ENCODE data around the gene P4HA3.

The P4HA3 gene

DNA sequence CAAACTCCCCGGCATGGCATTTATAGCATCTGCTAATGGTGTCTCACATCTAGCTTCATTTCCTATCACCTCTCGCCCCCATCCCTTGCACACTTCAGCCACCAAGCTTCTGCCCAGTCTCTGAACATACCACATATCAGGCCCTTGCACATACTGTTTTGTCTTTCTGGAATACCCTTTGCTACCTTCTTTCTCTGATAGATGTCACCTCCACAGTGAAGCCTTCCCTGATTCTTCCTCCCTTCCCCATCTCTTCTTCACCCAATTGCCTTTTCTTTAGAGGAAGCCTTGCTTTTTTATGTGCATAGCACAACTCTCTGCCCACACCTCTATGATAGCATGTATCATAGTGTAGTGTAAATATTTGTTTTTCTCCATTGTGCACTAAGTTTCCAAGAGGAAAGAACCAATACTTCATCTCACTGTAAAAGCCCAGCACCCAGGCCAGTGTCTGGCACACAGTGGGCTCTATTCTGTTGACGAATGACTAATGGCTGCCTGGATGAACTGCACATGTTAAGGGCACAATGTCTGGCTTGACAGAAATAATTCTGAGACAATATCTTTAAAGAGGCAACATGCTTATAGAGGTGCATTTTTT is 27.8 kb downstream of the P4HA3 start:
- no peak for ATAC-seq
- Mint-ChIP-seq H3K27me3 (no peaks in the 10 kb centered on the region), H3K4me3 (no peak overlapping the region), H3K27ac (no peak overlapping the region), H3K4me1 (no peaks in the 10 kb centered on the region), H3K9me3 (no peaks in the 10 kb centered on the region)
- no peak for DNase-seq

DNA sequence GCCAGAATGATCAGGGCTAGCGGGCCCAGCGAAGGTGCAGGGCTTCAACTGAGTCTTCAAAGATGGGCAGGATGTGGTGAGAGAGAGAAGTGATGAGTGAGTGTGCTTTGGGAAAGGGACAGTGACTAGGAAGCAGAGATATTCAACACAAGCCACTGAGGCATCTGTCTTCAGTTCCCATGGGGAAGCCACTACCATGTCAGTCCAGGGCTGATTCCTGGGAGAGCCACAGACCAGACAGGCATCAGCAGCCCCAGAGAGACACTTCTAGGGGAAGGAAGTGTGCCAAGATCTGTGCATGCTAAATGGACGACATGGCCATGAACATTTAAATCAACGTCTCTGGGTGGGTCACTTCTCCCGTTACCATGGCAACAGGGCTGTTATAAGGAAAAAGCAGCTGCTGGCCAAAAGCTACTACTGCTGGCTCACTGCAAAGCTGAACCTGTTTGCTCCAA is 28.5 kb downstream of the P4HA3 start:
- ATAC-seq (no peak), DNase-seq (no peak)
- Mint-ChIP-seq H3K4me1 (no peaks in the 10 kb centered on the region), H3K27me3 (no peaks in the 10 kb centered on the region), H3K4me3 (no peak overlapping the region), H3K27ac (no peak overlapping the region), H3K9me3 (no peaks in the 10 kb centered on the region)

DNA sequence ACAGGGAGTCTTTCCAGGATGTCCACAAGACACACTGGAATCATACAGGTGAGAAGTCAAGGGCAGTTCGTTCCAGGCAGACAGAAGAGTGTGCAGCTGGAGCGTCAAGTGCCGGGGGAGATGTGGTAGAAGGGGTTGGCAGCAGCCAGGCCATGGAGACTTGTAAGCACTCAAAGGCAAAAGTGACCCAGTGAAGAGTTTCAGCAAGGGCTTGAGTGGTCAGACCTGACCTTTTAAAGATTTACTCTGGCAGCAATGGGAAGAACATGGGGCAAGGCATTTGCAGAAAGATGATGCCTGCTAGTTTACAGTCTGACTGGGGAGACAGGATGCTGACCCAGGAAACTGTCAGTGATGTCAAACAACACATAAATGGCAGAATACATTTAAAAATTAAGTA is 29.0 kb downstream of the P4HA3 start:
- Mint-ChIP-seq H3K4me1 (no peaks in the 10 kb centered on the region), H3K9me3 (no peaks in the 10 kb centered on the region), H3K27ac (no peak overlapping the region), H3K4me3 (no peak overlapping the region), H3K27me3 (no peaks in the 10 kb centered on the region)
- no peak for ATAC-seq
- DNase-seq: no peak

DNA sequence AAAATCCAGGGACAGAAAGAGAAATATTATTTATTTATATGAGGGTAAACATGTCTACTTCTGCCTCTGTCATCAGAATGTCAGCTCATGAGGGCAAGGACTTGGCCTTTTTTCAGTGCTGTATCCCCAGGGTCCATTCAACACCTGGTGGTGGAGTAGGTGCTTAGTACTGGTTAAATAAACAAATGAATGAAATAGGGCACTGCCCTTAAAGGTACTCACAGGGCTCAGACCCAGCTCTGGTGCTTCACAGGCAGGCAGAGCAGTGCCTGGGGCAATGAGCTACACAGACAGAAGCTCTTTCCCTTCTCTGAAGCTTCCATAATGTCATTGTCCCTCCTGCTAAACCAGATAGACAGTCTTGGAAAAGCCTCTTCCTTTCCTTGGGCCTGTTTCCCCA is 30.9 kb downstream of the P4HA3 start:
- DNase-seq (no peak), ATAC-seq (no peak)
- Mint-ChIP-seq H3K9me3 (no peaks in the 10 kb centered on the region), H3K4me1 (no peaks in the 10 kb centered on the region), H3K27me3 (no peaks in the 10 kb centered on the region), H3K27ac (no peak overlapping the region), H3K4me3 (no peak overlapping the region)

DNA sequence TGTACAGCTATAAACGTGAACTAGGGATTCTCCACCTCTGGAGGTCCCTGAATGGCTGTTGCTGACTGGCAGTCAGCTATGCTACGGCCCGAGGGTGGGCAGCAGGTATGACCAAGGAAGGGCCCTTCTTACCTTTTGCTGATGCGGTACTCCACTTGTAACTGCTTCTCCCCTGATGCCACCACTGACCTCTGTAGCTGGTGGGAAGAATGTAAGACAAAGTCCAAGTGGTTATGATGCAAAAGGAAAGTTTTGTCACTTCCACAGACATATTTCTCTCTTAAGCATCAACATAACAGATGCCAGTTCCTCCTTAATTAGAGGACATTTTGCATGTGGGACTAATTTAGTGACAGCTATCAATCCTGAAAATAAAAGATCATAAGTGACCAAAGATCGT is 32.2 kb downstream of the P4HA3 start:
- Mint-ChIP-seq H3K4me3 (no peak overlapping the region), H3K9me3 (no peaks in the 10 kb centered on the region), H3K4me1 (no peaks in the 10 kb centered on the region), H3K27ac (no peak overlapping the region), H3K27me3 (no peaks in the 10 kb centered on the region)
- no peak for DNase-seq
- ATAC-seq: no peak

DNA sequence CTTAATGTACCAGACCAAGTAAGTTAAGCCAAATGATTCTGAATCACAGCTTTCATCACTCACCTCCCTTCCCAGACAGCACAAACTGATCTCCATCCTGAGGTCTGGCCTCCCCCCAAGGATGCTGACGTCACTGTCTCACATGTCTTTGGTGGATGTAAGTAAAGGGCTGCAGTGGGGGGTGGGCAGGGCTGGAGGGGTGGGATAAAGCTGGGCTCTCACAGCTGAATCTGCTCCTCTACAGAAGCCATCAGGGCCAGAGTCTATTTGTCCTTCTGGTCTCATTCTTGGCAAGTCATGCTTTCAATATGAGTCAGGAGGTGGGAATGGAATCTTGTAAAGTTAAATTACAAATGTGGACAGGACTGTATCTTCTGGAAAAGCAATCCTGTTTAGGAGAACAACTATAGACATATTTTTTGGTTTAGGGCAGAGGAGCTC is 32.7 kb downstream of the P4HA3 start:
- H3K4me3 Mint-ChIP-seq: no peak overlapping the region
- no peaks in the 10 kb centered on the region for H3K9me3 Mint-ChIP-seq
- no peak for DNase-seq
- no peaks in the 10 kb centered on the region for H3K27me3 Mint-ChIP-seq
- H3K27ac Mint-ChIP-seq: no peak overlapping the region
- H3K4me1 Mint-ChIP-seq: no peaks in the 10 kb centered on the region
- ATAC-seq: no peak

DNA sequence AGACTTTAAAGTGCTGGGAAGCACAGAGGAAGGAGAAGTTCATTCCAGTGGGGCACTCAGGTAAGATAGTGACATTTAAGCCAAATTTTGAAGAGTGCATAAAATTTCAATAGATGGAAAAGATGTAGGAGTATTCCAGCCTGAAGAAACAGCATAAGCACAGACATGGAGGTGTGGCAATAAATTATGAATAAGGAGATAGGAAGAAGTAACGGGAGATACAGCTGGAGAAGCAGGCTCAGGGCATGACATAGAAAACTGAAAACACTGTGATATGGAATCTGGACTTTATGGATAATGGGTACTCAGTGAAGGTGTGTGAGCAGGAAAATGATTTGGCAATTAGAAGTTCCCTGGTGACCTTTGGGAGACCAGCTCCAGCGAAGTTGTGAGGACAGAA is 33.3 kb downstream of the P4HA3 start:
- H3K4me3 Mint-ChIP-seq: no peak overlapping the region

DNA sequence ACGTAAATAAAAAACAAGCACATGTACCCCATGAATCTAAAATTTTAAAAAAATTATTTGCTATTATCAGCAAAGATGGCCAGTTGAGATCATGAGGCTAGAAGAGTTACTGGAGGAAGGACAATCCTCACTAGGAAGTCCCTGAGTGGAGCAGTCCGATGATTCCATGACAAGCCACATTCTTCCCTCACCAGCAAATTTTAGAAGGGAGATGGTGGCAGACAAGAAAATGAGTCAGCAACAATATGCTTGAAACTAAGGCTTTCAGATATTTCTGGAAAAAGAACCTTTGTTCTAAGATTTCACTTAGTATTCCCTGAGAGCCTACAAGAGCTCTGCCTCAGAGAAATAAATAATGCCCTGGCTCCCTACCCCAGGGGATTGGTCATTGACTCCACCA is 34.9 kb downstream of the P4HA3 start:
- H3K4me3 Mint-ChIP-seq: no peak overlapping the region
- no peak for DNase-seq

More for the DNA sequence above, 33.3 kb downstream of the P4HA3 start:
- H3K27ac Mint-ChIP-seq: no peak overlapping the region
- H3K4me1 Mint-ChIP-seq: no peaks in the 10 kb centered on the region
- DNase-seq (no peak), ATAC-seq (no peak)
- H3K9me3 Mint-ChIP-seq: no peaks in the 10 kb centered on the region
- no peaks in the 10 kb centered on the region for H3K27me3 Mint-ChIP-seq

DNA sequence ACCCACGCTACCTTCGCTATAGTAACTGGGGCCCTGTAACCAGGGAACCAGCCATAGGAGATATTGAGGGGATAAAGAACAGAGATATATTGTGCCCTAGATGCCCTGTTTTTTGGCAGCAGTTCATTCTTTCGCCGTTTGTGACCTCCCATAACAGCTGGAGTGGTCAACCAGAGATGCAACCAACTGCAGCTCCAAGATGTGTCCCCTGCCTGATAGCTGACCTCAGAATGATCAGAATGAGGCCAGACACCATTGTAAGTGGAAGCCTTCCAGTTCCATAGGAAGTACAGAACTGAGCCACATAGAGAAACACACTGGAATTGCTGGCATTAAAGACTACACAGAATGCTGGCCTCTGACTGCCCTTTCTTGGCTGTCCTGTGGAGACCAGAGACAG is 39.2 kb downstream of the P4HA3 start:
- H3K4me3 Mint-ChIP-seq: no peak overlapping the region
- H3K27me3 Mint-ChIP-seq: no peaks in the 10 kb centered on the region
- H3K4me1 Mint-ChIP-seq: peaks cover 21% of the 10 kb centered on the region
- no peak for DNase-seq
- no peak for ATAC-seq
- no peaks in the 10 kb centered on the region for H3K9me3 Mint-ChIP-seq
- H3K27ac Mint-ChIP-seq: no peak overlapping the region

More for the DNA sequence above, 34.9 kb downstream of the P4HA3 start:
- Mint-ChIP-seq H3K4me1 (no peaks in the 10 kb centered on the region), H3K27ac (no peak overlapping the region), H3K9me3 (no peaks in the 10 kb centered on the region), H3K27me3 (no peaks in the 10 kb centered on the region)
- no peak for ATAC-seq

DNA sequence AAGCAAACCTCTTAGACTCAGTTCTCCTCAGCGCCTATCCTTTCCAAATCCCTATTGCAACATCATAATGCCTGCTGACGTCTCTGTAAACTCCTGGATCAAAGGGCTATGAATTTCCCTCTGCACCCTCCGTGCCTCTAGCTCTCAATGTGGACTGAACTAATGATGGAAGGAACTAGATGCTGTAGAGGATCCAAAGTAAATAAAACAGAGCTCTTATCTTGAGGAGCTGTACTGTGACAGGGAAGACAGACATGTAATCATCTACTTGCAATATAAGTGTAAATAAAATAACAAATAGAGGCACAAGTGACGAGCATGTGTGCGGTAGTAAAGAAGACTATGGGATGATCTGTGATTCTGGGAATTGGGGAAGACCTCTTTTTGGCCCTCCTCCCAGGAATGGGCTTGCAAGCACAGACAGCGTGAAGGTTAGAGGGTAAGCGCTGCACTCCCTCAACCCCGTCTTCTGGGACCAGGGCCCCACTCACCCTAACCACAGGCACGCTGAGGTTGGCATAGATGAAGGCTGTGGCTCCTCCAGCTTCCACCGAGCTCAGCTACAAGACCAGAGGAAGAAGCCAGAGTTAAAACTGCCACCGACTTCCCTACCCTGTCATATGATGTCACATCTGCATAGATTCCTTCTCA is 42.2 kb downstream of the P4HA3 start:
- DNase-seq (peak; percentile 20 to 26), ATAC-seq (peak; percentile 85)
- peak overlapping the region in 1 of 2 donors; percentile 4 for H3K4me3 Mint-ChIP-seq
- no peak overlapping the region for H3K27ac Mint-ChIP-seq
- H3K4me1 Mint-ChIP-seq: peaks cover 21% of the 10 kb centered on the region
- no peaks in the 10 kb centered on the region for H3K27me3 Mint-ChIP-seq
- H3K9me3 Mint-ChIP-seq: no peaks in the 10 kb centered on the region

DNA sequence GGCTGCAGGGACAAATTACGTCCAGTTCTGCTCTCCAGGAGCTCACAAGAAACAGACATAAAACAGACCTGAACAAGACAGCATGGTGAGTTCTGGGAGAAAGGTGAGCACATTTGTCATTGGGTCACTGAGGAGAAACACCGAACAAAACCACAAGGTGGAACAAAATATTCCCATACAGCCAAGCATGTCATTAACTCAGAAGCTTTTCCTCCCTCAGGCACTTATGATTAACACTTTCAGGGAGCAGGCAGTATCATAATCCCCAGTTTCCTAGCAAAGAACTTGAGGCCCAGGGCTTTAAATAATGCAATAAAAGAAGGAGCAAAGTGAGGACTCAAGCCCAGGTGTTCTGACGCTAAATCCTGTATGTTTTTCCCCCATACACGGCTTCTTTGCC is 43.0 kb downstream of the P4HA3 start:
- H3K9me3 Mint-ChIP-seq: no peaks in the 10 kb centered on the region
- no peak overlapping the region for H3K27ac Mint-ChIP-seq
- H3K4me1 Mint-ChIP-seq: peaks cover 21% of the 10 kb centered on the region
- no peak overlapping the region for H3K4me3 Mint-ChIP-seq
- ATAC-seq (no peak), DNase-seq (no peak)
- H3K27me3 Mint-ChIP-seq: no peaks in the 10 kb centered on the region

DNA sequence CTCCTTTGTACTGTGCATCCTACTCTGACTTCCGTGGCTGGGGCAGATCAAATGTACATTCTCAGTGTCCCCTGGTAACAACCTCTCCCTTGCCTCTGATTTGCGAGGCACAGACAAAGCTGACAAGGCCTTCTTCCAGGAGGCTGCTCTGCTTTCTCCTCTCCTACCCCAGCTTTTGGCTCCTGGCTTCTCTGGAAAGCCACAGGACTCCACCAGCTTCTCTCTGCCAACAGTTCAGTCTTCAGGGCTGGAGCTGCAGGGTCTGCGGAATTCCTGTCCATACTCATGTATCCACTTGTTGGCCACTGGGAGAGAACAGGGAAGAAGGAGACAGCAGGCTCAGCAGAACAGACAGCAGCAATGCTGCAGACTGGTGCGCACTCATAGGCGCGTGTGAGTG is 44.4 kb downstream of the P4HA3 start:
- Mint-ChIP-seq H3K27ac (no peak overlapping the region), H3K9me3 (no peaks in the 10 kb centered on the region), H3K27me3 (peaks cover 8% of the 10 kb centered on the region), H3K4me3 (no peak overlapping the region), H3K4me1 (peaks cover 21% of the 10 kb centered on the region)
- no peak for DNase-seq
- ATAC-seq: no peak

DNA sequence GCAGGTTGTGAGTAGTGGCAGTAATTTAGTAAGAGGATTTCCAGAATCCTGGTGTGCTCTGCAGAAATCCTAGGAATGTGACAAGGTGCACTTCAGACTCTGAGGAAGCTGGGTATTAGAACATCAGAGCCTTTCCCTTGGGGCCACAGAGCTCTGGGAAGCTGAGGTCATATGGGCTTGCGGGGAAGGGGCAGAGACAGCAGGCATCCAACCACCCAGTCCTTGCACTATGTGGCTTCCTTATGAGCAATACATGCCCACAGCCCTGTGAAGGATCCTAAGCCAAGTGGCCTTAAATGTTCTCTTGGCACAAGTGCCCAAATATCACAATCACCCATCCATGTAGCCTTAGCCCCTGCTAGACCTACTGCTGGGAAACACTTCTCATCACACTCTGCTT is 46.2 kb downstream of the P4HA3 start:
- Mint-ChIP-seq H3K27me3 (peaks cover 8% of the 10 kb centered on the region), H3K27ac (no peak overlapping the region), H3K9me3 (no peaks in the 10 kb centered on the region), H3K4me1 (peaks cover 21% of the 10 kb centered on the region), H3K4me3 (no peak overlapping the region)
- no peak for ATAC-seq
- DNase-seq: no peak

DNA sequence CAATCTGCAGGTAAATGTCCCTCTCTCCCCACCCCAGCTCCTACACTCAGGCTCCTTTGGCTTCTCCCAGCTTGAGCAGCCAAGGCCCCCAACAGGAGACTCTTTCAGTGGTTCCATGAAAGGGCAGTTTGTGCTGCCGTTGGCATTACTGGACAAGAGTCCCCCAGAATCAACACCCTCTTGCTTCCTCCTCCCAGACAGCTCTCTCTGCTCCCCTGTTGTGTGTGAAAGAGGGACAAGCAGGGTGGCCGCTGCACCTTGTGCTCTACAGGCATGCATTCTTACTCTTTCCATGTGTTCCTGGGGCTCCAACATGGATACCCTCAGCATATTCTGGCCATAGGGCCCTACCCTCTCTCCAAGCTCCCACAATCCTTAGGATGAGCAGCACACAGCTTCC is 48.7 kb downstream of the P4HA3 start:
- DNase-seq: no peak
- H3K4me1 Mint-ChIP-seq: no peaks in the 10 kb centered on the region
- peaks cover 8% of the 10 kb centered on the region for H3K27me3 Mint-ChIP-seq
- H3K27ac Mint-ChIP-seq: no peak overlapping the region
- no peak overlapping the region for H3K4me3 Mint-ChIP-seq
- H3K9me3 Mint-ChIP-seq: no peaks in the 10 kb centered on the region
- no peak for ATAC-seq

DNA sequence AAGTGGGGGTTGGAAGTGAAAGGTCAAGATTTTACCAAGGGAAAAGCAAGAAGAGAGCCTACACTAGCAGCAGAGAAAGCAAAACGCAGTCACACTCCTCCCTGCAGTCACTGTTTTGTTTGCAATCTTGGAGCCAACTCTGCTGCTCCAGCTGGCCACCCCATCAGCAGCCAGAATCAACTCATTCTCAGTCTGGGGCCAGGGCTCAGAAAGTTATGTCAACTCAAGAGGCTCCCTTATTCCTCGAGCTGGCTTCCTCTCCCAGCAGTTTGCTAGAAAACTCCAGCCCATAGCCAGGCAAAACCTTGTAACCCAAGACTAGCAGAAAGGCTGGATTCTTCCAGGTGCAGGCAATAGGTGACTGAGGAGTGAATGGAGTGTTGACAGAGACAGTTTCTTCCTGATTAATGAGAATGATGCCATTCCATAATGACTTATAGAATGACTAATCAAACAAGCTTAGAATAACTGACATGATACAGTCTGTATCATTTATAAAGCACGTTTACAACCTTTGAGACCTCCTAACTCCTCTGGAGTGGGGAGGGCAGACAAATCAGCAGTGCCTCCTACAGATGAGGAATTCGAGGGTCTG is 53.4 kb downstream of the P4HA3 start:
- DNase-seq (no peak), ATAC-seq (no peak)
- Mint-ChIP-seq H3K4me3 (no peak overlapping the region), H3K4me1 (no peaks in the 10 kb centered on the region), H3K27ac (no peak overlapping the region), H3K9me3 (no peaks in the 10 kb centered on the region), H3K27me3 (peaks cover 4% of the 10 kb centered on the region)

DNA sequence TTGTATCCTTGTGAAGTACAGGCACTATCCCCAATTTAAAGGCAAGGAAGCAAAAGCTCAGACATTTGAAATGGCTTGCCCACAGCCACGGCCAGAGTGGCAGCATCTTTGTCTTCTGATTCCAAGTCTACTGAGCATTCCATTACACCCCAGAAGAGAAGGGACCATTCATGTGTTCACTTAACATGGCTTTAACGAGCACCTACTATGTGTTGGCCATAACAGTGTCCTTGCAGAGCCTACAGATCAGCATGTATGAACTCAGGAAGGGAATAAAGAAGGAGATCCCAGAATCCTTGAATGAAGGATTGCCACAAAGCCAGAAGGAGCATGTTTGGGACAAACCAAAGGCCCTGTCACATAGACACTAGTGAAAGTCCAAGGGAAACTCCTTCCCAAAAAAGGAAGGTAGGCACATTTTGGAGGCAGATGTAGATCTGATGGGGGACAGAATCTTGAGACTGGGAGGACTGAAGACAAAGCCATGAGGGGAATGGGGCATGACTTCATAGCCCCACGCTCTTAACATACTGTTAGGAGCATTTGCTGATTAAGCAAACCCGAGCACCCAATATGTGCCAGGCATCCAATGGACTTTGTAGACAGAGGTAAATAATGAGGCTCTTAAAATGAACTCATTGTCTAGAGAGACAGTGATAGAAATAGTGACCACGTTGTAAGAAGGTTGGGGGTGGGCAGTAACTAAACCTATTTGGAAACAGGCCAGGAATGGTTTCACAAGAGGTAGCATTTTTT is 54.9 kb downstream of the P4HA3 start:
- ATAC-seq (no peak), DNase-seq (no peak)
- H3K4me3 Mint-ChIP-seq: no peak overlapping the region
- no peaks in the 10 kb centered on the region for H3K9me3 Mint-ChIP-seq
- H3K4me1 Mint-ChIP-seq: no peaks in the 10 kb centered on the region
- H3K27me3 Mint-ChIP-seq: no peaks in the 10 kb centered on the region
- H3K27ac Mint-ChIP-seq: peak overlapping the region; percentile 27 to 49
